ENCODE measurements around the gene RARRES1. TPM values are rescaled to one million over a fixed set of nuclear protein-coding genes. Genes with fewer than 3 reads are reported as not detected.

The RARRES1 gene
- total RNA-seq, 1 experiment from 2014 or later: 0.20 TPM

DNA sequence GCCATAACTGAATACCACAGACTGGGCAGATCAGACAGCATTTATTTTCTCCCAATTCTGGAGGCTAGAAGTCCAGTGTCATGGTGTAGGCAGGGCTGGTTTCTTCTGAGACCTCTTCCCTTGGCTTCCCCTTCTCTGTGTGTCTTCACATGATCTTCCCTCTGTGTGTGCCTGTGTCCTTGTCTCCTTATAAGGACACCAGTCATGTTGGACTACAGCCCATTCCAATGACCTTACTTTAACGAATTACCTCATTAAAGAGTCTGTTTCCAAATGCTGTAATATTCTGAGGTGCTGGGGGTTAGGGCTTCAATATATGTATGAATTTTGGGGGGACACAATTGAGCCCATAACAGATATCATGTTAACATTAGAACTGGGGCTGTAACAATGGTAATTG is 13.3 kb upstream of the RARRES1 start:
- CTCF ChIA-PET: no interaction called here
- H3K9me3 ChIP-seq (ENCODE audit: control insufficient read depth in 1 of 2, insufficient read depth in 1 of 2, low read depth in 1 of 2, low read length in 2 of 2): no peaks in the 10 kb centered on the region
- no peaks in the 10 kb centered on the region for H3K4me1 ChIP-seq (ENCODE audit: control insufficient read depth in 1 of 2, insufficient read depth in 2 of 2, low read length in 2 of 2)
- no peaks in the 10 kb centered on the region for H3K9me2 ChIP-seq (ENCODE audit: insufficient read depth)
- H3K9ac ChIP-seq (ENCODE audit: low read length): no peak overlapping the region
- no TSS peak for BruUV-seq (replicated peaks)
- no peak overlapping the region for H3K27ac ChIP-seq (ENCODE audit: low read depth, low read length)
- H3K4me3 ChIP-seq (replicated peaks in 1 of 2; ENCODE audit: low read depth in 1 of 2, low read length in 2 of 2): no peak overlapping the region
- no peaks in the 10 kb centered on the region for H4K20me1 ChIP-seq (ENCODE audit: insufficient read depth)
- no peak overlapping the region for H3K4me2 ChIP-seq (ENCODE audit: low read length)
- DNase-seq (ENCODE audit: low read depth, low spot score) (no peak), ATAC-seq (no peak)
- TF ChIP-seq ZFX (IDR thresholded peaks at IDR 0.05) (no peak), RAD21 (IDR thresholded peaks at IDR 0.05; ENCODE audit: low read depth) (no peak), CEBPB (IDR thresholded peaks at IDR 0.05; ENCODE audit: low read depth) (no peak), SIN3A (IDR thresholded peaks at IDR 0.05; ENCODE audit: low read depth) (no peak), ELF1 (IDR thresholded peaks at IDR 0.05; ENCODE audit: borderline replicate concordance, low read depth) (no peak), JUND (IDR thresholded peaks at IDR 0.05) (no peak), EZH2 (IDR thresholded peaks at IDR 0.05) (no peak), EZH2phosphoT487 (IDR thresholded peaks at IDR 0.05; ENCODE audit: borderline replicate concordance) (no peak), FOSL1 (IDR thresholded peaks at IDR 0.05; ENCODE audit: low read depth) (no peak), ZNF274 (IDR thresholded peaks at IDR 0.05; ENCODE audit: low read depth, low read length) (no peak), CBX3 (IDR thresholded peaks at IDR 0.05; ENCODE audit: low read depth) (no peak), EGR1 (IDR thresholded peaks at IDR 0.05; ENCODE audit: low read depth) (no peak), POLR2A (IDR thresholded peaks at IDR 0.05; ENCODE audit: borderline replicate concordance, extremely low read depth, insufficient read depth, insufficient read length) (no peak)
- TF ChIP-seq, protein P1, sequence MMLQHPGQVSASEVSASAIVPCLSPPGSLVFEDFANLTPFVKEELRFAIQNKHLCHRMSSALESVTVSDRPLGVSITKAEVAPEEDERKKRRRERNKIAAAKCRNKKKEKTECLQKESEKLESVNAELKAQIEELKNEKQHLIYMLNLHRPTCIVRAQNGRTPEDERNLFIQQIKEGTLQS (IDR thresholded peaks at IDR 0.05): no peak
- TF ChIP-seq, protein P2, sequence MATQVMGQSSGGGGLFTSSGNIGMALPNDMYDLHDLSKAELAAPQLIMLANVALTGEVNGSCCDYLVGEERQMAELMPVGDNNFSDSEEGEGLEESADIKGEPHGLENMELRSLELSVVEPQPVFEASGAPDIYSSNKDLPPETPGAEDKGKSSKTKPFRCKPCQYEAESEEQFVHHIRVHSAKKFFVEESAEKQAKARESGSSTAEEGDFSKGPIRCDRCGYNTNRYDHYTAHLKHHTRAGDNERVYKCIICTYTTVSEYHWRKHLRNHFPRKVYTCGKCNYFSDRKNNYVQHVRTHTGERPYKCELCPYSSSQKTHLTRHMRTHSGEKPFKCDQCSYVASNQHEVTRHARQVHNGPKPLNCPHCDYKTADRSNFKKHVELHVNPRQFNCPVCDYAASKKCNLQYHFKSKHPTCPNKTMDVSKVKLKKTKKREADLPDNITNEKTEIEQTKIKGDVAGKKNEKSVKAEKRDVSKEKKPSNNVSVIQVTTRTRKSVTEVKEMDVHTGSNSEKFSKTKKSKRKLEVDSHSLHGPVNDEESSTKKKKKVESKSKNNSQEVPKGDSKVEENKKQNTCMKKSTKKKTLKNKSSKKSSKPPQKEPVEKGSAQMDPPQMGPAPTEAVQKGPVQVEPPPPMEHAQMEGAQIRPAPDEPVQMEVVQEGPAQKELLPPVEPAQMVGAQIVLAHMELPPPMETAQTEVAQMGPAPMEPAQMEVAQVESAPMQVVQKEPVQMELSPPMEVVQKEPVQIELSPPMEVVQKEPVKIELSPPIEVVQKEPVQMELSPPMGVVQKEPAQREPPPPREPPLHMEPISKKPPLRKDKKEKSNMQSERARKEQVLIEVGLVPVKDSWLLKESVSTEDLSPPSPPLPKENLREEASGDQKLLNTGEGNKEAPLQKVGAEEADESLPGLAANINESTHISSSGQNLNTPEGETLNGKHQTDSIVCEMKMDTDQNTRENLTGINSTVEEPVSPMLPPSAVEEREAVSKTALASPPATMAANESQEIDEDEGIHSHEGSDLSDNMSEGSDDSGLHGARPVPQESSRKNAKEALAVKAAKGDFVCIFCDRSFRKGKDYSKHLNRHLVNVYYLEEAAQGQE (IDR thresholded peaks at IDR 0.05; ENCODE audit: low read depth): no peak
- TF ChIP-seq, protein P3, sequence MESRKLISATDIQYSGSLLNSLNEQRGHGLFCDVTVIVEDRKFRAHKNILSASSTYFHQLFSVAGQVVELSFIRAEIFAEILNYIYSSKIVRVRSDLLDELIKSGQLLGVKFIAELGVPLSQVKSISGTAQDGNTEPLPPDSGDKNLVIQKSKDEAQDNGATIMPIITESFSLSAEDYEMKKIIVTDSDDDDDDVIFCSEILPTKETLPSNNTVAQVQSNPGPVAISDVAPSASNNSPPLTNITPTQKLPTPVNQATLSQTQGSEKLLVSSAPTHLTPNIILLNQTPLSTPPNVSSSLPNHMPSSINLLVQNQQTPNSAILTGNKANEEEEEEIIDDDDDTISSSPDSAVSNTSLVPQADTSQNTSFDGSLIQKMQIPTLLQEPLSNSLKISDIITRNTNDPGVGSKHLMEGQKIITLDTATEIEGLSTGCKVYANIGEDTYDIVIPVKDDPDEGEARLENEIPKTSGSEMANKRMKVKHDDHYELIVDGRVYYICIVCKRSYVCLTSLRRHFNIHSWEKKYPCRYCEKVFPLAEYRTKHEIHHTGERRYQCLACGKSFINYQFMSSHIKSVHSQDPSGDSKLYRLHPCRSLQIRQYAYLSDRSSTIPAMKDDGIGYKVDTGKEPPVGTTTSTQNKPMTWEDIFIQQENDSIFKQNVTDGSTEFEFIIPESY (IDR thresholded peaks at IDR 0.05; ENCODE audit: extremely low read depth, insufficient replicate concordance, low read length): no peak
- POLR2A ChIA-PET: no interaction called here
- H3K36me3 ChIP-seq (ENCODE audit: control insufficient read depth in 1 of 2, insufficient read depth in 2 of 2, low read length in 2 of 2): no peaks in the 10 kb centered on the region; a peak in 1 of 4 replicates
- no peak overlapping the region for H2AFZ ChIP-seq (ENCODE audit: low read depth, low read length, poor library complexity, severe bottlenecking)
- no peaks in the 10 kb centered on the region for H3K27me3 ChIP-seq (ENCODE audit: insufficient read depth, low read length)
- intact Hi-C loops (cut with micrococcal nuclease): no loop called here
- H3K79me2 ChIP-seq (ENCODE audit: insufficient read depth, low read length): no peaks in the 10 kb centered on the region
- RAD21 ChIA-PET (ENCODE audit: low non-redundant PET in 1 of 2, low total read pairs in 2 of 2, uncharacterized antibody in 2 of 2, unreplicated experiment in 2 of 2): no interaction called here

Measured in HCT116 (cell line).